Measurements from ENCODE around the gene SLC19A2. TPM values are rescaled to one million over a fixed set of nuclear protein-coding genes. Genes with fewer than 3 reads are reported as not detected.
A peak's percentile ranks its signal among the peaks of the same experiment; 100 is the strongest.

The SLC19A2 gene
- total RNA-seq, 1 experiment from 2014 or later: 4.9 TPM

- no peaks in the 10 kb centered on the region for H3K27me3 ChIP-seq (ENCODE audit: insufficient read depth, low read depth)
- TF ChIP-seq CTCF (conservative IDR thresholded peaks at IDR 0.05) (no peak), EZH2 (IDR thresholded peaks at IDR 0.05; ENCODE audit: low read depth) (no peak)
- BruUV-seq (replicated peaks): no TSS peak
- DNase-seq: no peak
- no peaks in the 10 kb centered on the region for H3K79me2 ChIP-seq (ENCODE audit: low read depth)
- ChIA-PET POLR2A (ENCODE audit: unreplicated experiment) (no interaction called here), CTCF (no interaction called here)
- H3K36me3 ChIP-seq (ENCODE audit: low read depth): no peaks in the 10 kb centered on the region
- H2AFZ ChIP-seq: no peak overlapping the region
- H4K20me1 ChIP-seq (ENCODE audit: insufficient read depth): no peaks in the 10 kb centered on the region
- peaks cover 34% of the 10 kb centered on the region for H3K4me1 ChIP-seq (replicated peaks; ENCODE audit: insufficient read depth)
- H3K9me3 ChIP-seq (ENCODE audit: insufficient read depth, low read depth): no peaks in the 10 kb centered on the region
- intact Hi-C loops (cut with micrococcal nuclease; ENCODE audit: unreplicated experiment): no loop called here
- H3F3A ChIP-seq (ENCODE audit: insufficient read depth, low read depth): peaks cover 12% of the 10 kb centered on the region
- H3K4me2 ChIP-seq: peak overlapping the region; percentile 69; the same call in 1 of the 2 replicates
- H3K27ac ChIP-seq: no peak overlapping the region
- no peaks in the 10 kb centered on the region for H3K9me2 ChIP-seq (ENCODE audit: insufficient read depth)
- no peak overlapping the region for H3K4me3 ChIP-seq
These were observed 44.7 kb upstream of the SLC19A2 start for GRCh38 chr1:169530448-169530847.

GRCh38 chr1:169529068-169529642 is 43.4 kb upstream of the SLC19A2 start:
- H3K27me3 ChIP-seq (ENCODE audit: insufficient read depth, low read depth): no peaks in the 10 kb centered on the region
- POLR2A ChIA-PET (ENCODE audit: unreplicated experiment): interaction anchor here (0.6 kb wide), 3 partner anchors 32 to 194 kb away, joined by 3 to 5 read pairs (median 3); partner anchors contain the start of gene SLC19A2

More at GRCh38 chr1:169529068-169529642, 43.4 kb upstream of the SLC19A2 start:
- peak overlapping the region; percentile 41; the same call in 1 of the 2 replicates for H3K4me3 ChIP-seq
- CTCF ChIA-PET: interaction anchor here (0.8 kb wide), 1 partner anchor 19 kb away, joined by 3 read pairs; no protein-coding TSS in a partner anchor
- H3K9me3 ChIP-seq (ENCODE audit: insufficient read depth, low read depth): no peaks in the 10 kb centered on the region
- H4K20me1 ChIP-seq (ENCODE audit: insufficient read depth): no peaks in the 10 kb centered on the region
- TF ChIP-seq CTCF (conservative IDR thresholded peaks at IDR 0.05) (no peak), EZH2 (IDR thresholded peaks at IDR 0.05; ENCODE audit: low read depth) (no peak)
- no TSS peak for BruUV-seq (replicated peaks)
- DNase-seq: peak; percentile 76 to 97
- H3K36me3 ChIP-seq (ENCODE audit: low read depth): no peaks in the 10 kb centered on the region
- H2AFZ ChIP-seq: 0 out of 2 replicates have a peak overlapping the region, but pooled peaks have one; percentile 7
- H3F3A ChIP-seq (ENCODE audit: insufficient read depth, low read depth): peaks cover 12% of the 10 kb centered on the region
- intact Hi-C loops (cut with micrococcal nuclease; ENCODE audit: unreplicated experiment): loop anchor here (1.0 kb wide), 2 partner anchors 10 to 43 kb away; no protein-coding TSS in a partner anchor
- no peaks in the 10 kb centered on the region for H3K9me2 ChIP-seq (ENCODE audit: insufficient read depth)
- H3K4me1 ChIP-seq (replicated peaks; ENCODE audit: insufficient read depth): peaks cover 41% of the 10 kb centered on the region
- peak overlapping the region; percentile 89 for H3K27ac ChIP-seq
- peak overlapping the region; percentile 69 for H3K4me2 ChIP-seq
- no peaks in the 10 kb centered on the region for H3K79me2 ChIP-seq (ENCODE audit: low read depth)

Measured in PC-9 (cell line).